Thyroid gland (tissue), 4 donors: ENCODE data around the gene RAB3IP.

Experiments
- POLR2A ChIP-seq, 2 donors: fragments of 450-650 bp; IDR thresholded peaks; one replicate each; pipeline ENCODE4 v1.6.1; 2017; ENCODE audit warnings: antibody characterized with exemption in 2 of 2, mild to moderate bottlenecking in 2 of 2, moderate library complexity in 1 of 2
- TF ChIP-seq, protein P1 (sequence below), 6 experiments: fragments of 200-600 bp in 3 of 6; fragments of 450-650 bp in 3 of 6; sonication (generic) in 3 of 6; IDR thresholded peaks; one replicate each; pipeline ENCODE4 v1.5.1; 2016 to 2019; ENCODE audit warnings: antibody characterized with exemption in 6 of 6, mild to moderate bottlenecking in 2 of 6, inconsistent platforms in 1 of 6, moderate library complexity in 1 of 6

DNA sequence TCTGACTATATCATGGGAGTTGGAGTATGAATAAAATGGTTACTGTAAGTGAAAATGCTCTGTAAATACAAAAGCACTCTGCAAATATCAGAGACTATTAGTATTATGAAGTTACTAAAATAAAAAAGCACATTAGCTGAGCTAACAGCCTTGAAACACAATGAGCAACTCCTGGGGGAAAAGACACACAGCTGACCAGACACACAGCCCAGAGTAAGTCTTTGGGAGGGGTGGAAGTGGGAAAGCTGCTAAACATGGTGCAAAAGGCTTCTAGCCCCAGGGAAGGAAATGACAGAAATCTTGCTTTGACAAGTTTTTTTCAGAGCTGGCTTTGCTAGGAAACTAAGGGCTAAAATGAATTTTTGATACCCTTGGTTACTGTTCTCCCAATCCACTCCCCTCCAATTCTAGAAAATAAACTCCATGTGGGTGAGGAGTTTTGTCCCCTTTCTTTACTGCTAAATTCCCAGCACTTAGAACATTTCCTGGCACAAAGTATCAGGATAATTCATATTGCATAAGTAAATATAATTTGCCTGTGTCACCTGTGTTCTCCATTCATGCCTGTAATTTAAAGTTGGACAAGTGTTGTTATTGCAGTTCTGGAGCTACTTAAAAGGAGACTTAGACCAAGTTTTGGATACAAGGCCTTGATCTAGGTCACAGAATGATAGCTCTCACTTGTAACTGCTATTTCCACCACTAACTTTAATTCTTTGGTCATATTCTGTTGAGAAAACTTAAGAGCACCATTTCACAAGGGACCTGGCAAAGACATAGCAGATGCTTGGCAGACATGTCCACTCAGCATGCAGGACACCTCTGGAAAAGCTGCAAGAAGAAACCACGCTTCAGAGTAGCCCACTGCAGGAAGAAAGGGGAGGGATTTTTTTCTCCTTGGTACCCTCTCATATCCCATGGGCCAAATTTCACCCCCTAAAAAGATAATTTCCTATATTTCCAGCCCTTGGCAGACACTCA lies 19.0 kb upstream of the RAB3IP start:
- TF ChIP-seq, protein P1, sequence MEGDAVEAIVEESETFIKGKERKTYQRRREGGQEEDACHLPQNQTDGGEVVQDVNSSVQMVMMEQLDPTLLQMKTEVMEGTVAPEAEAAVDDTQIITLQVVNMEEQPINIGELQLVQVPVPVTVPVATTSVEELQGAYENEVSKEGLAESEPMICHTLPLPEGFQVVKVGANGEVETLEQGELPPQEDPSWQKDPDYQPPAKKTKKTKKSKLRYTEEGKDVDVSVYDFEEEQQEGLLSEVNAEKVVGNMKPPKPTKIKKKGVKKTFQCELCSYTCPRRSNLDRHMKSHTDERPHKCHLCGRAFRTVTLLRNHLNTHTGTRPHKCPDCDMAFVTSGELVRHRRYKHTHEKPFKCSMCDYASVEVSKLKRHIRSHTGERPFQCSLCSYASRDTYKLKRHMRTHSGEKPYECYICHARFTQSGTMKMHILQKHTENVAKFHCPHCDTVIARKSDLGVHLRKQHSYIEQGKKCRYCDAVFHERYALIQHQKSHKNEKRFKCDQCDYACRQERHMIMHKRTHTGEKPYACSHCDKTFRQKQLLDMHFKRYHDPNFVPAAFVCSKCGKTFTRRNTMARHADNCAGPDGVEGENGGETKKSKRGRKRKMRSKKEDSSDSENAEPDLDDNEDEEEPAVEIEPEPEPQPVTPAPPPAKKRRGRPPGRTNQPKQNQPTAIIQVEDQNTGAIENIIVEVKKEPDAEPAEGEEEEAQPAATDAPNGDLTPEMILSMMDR (IDR thresholded peaks at IDR 0.05) = no peak
- TF ChIP-seq POLR2A (IDR thresholded peaks at IDR 0.05) = no peak
